HG03469 (cell line): ENCODE data around the gene EXOC5.

ENCODE experiments used
- ATAC-seq: cut with Tn5 transposase; IDR thresholded peaks from one replicate; pipeline ENCODE4 v1.9.1; 2021; ENCODE audit warnings: mild to moderate bottlenecking, moderate library complexity, moderate number of reproducible peaks; ENCODE audit not compliant: unreplicated experiment

The EXOC5 gene, protein sequence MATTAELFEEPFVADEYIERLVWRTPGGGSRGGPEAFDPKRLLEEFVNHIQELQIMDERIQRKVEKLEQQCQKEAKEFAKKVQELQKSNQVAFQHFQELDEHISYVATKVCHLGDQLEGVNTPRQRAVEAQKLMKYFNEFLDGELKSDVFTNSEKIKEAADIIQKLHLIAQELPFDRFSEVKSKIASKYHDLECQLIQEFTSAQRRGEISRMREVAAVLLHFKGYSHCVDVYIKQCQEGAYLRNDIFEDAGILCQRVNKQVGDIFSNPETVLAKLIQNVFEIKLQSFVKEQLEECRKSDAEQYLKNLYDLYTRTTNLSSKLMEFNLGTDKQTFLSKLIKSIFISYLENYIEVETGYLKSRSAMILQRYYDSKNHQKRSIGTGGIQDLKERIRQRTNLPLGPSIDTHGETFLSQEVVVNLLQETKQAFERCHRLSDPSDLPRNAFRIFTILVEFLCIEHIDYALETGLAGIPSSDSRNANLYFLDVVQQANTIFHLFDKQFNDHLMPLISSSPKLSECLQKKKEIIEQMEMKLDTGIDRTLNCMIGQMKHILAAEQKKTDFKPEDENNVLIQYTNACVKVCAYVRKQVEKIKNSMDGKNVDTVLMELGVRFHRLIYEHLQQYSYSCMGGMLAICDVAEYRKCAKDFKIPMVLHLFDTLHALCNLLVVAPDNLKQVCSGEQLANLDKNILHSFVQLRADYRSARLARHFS

DNA sequence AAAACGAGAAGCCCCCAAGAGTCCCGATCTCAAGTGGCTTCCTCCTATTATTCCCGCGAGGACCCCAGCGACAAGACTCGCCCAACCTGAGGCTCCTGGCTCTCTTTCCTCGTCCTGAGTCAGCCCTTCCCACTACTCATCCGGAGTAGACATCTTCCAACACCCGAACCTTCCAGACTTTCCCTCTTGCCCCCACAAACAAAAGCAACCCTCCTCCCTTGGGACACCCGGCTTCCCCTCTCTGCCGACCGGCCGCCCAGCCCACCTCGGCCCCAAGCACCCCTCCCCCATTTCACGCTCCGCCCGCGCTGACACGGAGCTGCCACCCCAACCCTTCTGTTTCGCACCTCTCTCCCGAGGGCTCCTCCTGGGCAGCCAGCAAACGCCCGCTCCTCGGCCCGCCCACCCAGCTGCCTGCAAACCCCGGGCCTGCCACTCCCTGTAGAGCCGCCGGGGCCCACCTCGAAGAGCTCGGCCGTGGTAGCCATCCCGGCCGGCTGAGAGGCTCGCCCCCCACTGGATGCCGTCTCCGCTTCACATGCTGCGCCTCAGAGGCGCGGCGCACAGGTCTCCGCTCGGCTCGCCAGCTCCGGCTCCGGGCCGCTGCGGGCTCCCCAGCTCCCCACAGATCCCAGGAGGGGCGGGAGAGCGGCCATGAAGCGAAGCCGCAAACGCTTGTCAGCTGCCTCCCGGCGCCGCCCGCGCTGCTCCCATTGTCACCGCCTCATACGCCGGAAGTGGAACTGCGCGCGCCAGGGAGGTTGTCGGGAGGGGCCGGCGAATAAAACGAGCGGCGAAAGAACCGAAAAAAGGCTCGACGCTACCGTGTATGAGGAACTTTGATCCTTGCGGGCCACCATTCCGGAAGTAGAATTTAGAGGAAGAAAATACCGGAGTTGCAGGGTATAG is at the start of gene EXOC5, which contains the start of gene AP5M1:
Gene EXOC5 (minus strand): TSS at position 745 of the 909 bp plus-strand sequence. CDS start 257 bp downstream, at position 488.
Gene AP5M1 (plus strand): TSS at position 811 of the 909 bp plus-strand sequence. CDS start 344 bp downstream, outside the sequence.
- peak; percentile 62 for ATAC-seq

DNA sequence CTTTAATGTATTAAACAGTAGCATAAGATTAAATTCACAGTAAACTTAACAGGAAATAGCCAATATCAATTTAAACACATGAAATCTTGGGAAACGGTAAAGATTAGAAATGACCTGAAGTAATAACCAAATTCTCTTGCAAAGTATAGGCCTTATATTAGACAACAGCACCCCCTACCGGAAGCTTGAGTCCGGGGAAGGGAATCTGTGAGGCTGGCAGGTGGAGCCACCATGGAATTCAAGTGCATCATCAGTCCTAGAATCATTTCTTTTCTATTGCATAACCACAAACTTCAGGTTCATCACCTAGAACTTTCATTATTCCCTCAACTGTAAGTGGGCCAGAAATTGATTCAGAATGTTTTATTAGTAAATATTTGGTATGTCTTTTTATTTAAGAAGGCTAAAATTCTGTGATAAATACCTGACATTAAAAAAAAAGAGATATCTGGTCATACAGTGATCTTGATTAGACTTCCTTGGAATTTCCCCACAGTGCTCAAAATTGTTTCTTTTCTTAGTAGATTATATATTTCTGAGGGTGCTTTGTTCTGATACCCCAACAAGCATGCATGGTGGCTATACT is 48.6 kb upstream of the EXOC5 start:
- peak; percentile 46 for ATAC-seq

DNA sequence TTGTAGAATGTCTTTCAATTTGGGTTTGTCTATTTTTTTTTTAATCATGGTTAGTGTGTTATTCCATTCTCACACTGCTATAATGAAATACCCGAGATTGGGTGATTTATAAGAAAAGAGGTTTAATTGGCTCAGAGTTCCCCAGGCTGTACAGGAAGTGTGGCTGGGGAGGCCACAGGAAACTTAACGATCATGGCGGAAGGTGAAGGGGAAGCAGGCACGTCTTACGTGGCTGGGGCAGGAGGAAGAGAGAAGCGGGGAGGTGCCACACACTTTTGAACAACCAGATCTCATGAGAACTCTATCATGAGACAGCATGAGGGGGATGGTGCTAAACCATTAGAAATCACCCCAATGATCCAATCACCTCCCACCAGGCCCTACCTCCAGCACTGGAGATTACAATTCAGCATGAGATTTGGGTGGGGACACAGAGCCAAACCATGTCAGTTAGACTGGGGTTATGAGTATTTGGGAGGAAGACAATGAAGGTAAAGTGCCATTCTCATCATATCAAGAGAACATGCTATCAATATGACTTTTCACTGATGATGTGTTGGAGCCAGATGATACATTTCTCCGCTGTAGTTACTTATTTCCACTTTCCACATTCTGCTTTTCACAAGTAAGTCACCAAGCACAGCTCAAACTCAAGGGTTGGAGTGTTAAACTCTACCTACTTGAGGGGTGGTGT is 45.8 kb upstream of the EXOC5 start:
- no peak for ATAC-seq

DNA sequence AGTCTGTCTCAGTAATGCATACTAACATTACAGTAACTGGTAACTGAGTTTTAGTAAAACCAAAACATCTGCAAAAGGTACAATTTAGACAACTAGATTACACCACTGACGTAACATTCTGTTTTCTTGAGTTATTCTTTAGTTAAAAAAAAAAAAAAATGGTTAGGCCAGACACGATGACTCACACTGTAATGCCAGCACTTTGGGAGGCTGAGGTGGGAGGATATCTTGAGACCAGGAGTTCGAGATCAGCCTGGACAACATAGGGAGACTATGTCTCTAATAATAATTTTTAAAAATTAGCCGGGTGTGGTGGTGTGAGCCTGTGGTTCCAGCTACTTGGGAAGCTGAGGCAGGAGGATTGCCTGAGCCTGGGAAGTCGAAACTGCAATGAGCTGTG is 34.2 kb upstream of the EXOC5 start:
- ATAC-seq, result no peak

DNA sequence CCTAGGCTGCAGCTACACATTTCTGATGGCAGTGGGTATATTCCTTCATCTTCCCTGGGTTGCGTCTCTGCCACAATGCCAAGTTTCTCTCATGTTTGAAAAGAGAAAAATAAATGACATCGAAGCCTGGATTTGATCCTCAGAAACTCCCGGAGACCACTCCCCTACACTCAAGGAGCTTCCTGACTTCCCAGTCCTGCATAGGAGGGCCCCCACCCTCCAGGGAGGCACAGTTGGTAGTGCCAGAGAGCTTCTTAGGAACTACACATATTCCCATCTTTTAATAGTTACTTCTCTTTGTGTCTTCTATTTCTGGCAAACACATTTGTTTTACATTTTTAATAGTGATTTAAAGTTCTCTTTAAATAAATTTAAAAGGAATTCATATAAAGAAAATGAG is 30.8 kb upstream of the EXOC5 start:
- no peak for ATAC-seq

DNA sequence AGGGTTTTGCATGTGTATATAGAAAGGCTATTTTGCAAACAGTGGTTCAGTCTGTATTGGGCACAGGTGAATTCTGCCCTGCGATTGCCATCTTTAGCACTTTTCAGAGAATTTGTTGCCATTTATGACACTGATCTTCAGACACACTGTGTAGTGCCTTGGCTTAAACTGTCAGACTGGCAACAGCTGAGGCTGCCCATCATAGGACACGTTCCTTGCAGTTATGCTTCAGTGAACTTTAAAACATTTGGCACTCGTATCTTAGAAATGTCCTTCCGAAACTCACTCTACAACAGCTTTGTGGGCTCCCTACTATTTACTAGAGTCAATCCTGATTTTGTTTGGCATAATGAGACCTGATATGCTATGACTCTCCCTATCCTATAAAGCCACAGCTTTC is 29.1 kb upstream of the EXOC5 start:
- no peak for ATAC-seq

DNA sequence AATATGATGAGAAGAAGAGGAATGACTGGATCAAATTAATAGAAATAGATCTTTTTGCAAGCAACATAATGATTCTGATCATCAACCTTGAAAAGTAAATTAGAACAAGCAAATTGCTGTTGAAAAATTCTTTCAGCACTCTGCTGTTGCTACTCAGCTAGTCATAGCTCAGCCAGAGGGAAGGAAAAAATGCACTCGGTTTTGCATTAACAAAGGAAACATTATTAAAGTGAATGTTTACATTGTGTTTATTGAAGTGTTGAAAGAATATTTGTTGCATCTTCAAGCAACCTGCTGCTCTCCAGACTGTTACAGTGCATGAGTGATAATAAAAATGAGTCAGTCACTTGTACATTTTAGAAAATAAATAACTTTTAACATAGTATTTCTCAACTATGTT is 26.5 kb upstream of the EXOC5 start:
- no peak for ATAC-seq

DNA sequence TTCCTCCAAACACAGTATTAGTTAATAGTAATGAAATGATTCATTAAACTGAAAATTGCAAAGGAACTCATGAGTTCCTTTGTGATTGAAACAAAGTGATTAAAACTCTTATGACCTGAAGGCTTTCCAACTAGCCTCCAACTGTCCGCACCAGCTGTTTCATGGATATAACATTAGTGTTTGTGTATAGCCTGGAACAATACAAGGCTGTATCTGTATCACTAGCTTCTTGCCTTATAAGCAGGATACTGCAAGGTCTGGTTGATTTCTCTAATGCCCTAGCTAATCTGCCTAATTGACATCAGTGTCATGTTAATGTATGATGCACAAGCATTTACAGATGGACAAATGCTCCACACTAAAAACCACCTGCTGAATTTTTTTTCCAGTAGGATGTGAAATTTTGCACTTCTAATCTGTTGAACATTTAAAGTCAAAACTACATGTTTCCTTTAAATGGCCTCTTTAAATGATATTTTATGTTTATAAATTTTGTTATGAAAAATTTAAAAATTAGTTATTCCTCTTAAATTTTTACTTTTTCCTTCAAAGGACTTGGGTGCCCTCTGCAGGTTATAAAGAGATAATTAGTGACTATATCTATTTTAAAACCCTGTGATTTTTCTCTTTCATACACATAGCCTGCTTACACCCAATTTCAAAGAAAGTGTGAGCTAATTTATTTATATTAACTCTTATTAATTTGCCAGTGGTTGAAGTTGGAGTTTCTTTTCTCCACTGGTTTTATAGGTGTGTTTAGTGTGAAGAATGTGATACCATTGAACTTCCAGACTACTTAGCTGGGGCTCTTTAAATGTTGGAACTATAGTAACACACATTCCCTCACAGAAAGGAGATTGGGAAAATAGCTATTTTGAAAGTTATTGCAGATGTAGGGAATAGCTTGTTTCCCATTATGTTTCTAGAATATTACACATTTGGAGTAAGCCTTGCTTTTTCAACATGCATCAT is 25.4 kb upstream of the EXOC5 start:
- ATAC-seq, result no peak

DNA sequence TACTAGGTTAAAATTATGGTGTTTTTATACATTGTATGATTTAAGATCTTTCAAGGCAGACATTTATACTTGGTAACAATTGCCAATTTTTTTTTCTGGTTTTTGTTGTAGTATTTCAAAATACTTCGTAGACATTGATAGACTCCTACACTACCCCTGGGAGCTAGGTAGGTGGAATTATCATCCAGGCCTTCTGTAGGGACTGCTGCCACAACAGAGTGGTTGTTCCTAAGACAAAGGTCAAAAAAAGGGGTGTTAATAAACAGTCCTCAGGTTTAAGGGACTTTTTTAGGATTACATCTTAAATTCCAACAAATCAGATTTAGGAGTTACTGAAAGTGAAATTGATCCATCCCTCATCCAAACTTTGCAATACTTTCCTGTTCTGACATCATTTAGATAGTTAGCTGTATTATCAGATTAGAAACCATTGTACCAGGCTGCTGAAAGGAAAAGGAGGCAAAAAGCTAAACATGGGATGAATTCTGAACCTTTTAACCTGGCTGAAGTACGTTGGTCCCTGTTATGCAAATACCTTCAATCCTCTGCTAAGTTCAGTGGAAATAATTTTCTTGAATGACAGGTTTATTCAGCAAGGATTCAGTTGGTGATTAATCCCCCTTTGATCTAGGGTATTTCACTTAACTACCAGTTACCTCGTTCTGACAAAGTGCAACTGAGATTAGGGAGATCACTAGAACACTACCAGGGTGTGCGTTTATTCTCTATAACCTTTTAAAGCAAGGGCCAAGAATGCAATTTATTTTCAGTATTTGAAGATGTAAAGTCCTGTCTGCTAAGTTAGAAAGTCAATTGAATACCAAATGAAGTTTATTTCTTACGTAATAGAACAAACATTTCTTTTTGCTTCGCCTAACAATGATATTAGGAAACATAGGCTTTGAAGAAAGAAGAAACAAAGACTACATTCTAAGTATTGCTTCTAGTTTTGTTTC is 23.3 kb upstream of the EXOC5 start:
- ATAC-seq, result no peak

DNA sequence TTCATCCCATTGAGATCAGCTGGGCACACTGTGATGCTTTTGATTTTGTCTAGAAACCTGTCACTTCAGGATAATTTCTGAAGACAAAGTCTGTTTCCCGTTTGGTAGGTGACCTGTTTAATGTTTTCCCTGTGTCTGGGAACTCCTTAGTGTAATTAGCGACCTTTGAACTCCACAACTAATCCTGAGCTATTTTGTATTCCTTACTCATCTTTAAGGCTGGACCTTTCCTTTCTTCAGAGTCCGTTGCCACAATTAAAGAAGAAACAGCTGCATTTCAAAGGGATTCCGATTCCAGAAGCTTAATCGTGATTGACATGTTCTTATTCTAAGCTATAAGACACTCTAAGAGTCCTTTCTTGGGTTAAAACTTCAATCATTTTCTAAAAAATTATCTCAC is 22.0 kb upstream of the EXOC5 start:
- no peak for ATAC-seq

DNA sequence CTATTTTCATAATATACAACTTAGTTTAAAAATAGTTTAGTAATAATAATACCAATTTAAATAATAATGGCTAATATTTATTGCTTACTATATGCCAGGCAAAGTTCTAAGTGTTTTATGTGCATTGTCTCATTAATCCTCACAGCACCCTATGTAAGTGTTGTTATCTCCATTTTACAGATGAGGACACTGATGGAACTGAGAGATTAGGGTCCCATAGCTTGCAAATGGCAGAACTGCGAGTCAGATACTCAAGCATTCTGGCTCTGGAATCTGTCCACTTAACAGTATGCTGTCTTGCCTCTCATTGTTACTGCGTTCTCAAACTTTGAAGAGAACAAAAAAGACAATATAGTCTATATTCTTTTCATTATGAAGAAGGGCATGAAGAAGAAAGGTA is 19.0 kb upstream of the EXOC5 start:
- no peak for ATAC-seq

DNA sequence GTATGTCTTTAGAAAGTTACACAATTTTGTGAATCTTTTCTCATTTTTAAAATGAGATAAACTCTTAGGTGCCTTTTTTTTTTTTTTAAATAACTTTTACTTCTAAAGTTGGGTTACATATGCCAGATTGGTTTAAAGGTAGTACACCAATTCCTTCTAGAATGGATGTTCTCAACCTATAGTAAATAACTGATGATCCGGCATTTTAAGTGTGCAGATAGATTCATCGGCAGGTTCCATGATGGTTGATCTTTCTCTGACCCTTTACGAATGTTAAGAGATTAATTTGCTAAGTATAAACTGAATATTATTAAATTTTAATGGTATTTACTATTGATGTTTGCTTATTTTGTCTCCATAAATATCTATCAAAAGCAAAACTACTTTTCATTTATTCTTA is 8.4 kb upstream of the EXOC5 start:
- no peak for ATAC-seq

DNA sequence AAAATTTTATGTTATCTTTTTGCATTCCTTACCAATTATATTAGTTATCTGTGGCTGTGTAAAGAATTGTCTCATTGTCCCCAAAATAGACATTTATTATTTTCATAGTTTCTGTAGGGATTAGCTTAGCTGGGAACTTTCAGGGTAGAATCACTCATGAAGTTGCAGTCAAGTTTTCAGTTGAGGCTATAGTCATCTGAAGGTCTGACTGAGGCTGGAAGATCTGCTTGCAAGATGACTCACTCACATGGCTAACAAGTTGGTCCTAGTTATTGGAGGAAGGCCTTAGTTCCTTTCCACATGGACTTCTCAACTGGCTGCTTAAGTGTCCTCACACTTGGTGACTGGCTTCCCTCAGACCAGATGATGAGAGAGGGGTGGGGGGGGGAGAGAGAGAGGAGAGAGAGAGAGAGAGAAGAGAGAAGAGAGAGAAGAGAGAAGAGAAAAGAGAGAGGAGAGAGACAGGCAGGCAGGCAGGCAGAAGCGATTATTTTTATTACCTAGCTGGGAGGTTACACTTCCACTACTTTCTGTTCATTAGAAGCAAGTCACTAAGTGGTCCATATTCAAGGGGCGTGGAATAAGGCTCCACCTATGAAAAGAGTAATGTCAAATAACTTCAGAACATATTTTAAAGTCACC is 6.4 kb upstream of the EXOC5 start:
- ATAC-seq, result no peak

DNA sequence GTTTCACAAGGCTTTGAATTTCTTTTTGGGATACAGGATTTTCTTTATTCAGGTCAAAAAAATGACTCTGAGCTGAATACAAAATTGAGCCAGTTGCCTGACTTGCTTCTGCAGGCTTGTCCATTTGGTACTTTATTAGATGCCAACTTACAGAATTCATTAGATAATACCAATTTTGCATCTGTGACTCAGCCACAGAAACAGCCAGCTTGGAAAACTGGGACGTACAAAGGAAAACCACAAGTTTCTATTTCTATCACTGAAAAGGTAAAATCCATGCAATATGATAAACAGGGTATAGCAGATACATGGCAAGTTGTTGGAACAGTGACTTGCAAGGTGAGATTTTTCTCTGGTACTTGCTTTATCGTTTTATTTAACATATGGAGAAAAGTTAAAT is 5.8 kb upstream of the EXOC5 start:
- ATAC-seq, result no peak

DNA sequence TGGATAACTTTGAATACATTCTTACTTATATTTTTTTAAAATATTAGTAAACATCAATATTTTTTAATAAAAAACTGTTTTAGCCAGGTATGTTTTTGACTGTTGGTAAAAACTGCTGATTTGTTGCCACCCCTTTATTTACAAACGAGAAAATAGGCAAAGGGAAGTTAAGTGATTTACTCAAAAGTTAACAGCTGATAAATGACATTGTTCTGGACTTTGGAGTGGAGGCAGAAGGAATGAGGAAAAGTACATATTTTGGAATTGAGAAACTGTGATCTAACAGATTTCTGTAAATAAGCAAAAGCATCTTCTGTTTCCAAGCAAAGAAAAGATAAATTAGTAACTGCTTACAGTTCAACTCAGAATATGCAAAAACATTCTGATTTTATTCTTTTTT is 4.5 kb upstream of the EXOC5 start:
- no peak for ATAC-seq

DNA sequence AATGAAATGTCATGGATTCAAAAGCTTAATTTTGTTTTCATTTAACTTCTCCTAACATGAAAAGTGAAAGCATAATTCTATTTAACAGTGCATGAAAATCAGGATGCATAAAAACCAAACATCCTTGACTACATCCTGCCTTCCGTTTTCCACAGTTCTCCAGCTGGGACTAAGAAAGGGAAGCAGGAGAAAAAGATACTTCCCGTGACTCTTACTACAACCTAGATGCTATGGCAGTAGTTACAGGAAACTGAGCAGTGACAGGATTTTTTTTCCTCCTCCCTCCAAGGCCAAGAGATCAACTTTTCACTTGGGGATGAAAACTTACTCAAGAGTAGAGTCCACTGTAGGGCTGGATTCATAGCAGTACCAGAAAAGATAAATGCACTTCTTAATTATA is 2.6 kb downstream of the EXOC5 start:
- no peak for ATAC-seq

DNA sequence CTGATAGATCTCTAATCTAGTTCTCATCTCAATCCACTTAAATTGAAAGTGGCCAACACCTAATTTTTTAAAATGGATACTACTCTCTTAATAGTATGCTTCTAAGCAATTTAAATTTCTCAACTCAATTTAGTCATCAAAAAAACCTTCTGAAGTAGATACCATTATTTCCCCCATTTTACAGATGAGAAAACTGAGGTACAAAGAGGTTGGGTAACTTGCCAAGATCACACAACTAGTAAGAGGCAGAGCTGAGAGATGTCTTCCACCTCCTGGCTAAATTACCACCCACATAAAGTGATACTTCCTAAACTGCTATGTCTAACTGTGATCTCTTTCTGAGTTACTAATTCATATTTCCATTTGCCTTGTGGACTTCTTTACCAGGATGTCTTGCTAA is 6.6 kb downstream of the EXOC5 start:
- ATAC-seq, result no peak
